ENCODE data around the gene COA5.

The COA5 gene

GRCh38 chr2:98643496-98644100 lies 35.3 kb upstream of the COA5 start:
- Histone ChIP-seq H3K9me3 (ENCODE audit: control insufficient read depth, low read length) (no peaks in the 10 kb centered on the region), H3K9ac (no peak overlapping the region), H3K27me3 (ENCODE audit: control insufficient read depth, insufficient read depth, low read length) (no peaks in the 10 kb centered on the region), H3K36me3 (ENCODE audit: control insufficient read depth, insufficient read depth, low read length) (no peaks in the 10 kb centered on the region), H2AFZ (no peak overlapping the region), H3K4me2 (ENCODE audit: low read length) (no peak overlapping the region), H3K79me2 (peaks cover 2% of the 10 kb centered on the region), H3K4me1 (no peaks in the 10 kb centered on the region), H3K27ac (no peak overlapping the region), H3K4me3 (ENCODE audit: low read depth, low read length) (no peak overlapping the region)
- no peak for TF ChIP-seq CTCF (IDR thresholded peaks at IDR 0.05)

- Histone ChIP-seq H3K27me3 (ENCODE audit: control insufficient read depth, insufficient read depth, low read length) (no peaks in the 10 kb centered on the region), H2AFZ (no peak overlapping the region), H3K36me3 (ENCODE audit: control insufficient read depth, insufficient read depth, low read length) (no peaks in the 10 kb centered on the region), H3K9me3 (ENCODE audit: control insufficient read depth, low read length) (no peaks in the 10 kb centered on the region), H3K4me3 (ENCODE audit: low read depth, low read length) (no peak overlapping the region), H3K27ac (no peak overlapping the region), H3K9ac (no peak overlapping the region), H3K4me2 (ENCODE audit: low read length) (no peak overlapping the region), H3K79me2 (peaks cover 2% of the 10 kb centered on the region), H3K4me1 (no peaks in the 10 kb centered on the region)
- no peak for TF ChIP-seq CTCF (IDR thresholded peaks at IDR 0.05)
These were observed 29.3 kb upstream of the COA5 start for GRCh38 chr2:98637401-98638147.

GRCh38 chr2:98634406-98635092 lies 26.2 kb upstream of the COA5 start:
- Histone ChIP-seq H3K79me2 (peaks cover 4% of the 10 kb centered on the region), H3K9me3 (ENCODE audit: control insufficient read depth, low read length) (no peaks in the 10 kb centered on the region), H3K4me2 (ENCODE audit: low read length) (no peak overlapping the region), H3K27ac (no peak overlapping the region), H3K9ac (no peak overlapping the region), H3K4me1 (no peaks in the 10 kb centered on the region), H3K4me3 (ENCODE audit: low read depth, low read length) (no peak overlapping the region), H2AFZ (no peak overlapping the region), H3K36me3 (ENCODE audit: control insufficient read depth, insufficient read depth, low read length) (no peaks in the 10 kb centered on the region), H3K27me3 (ENCODE audit: control insufficient read depth, insufficient read depth, low read length) (no peaks in the 10 kb centered on the region)
- no peak for TF ChIP-seq CTCF (IDR thresholded peaks at IDR 0.05)

GRCh38 chr2:98632351-98632750 lies 24.0 kb upstream of the COA5 start:
- Histone ChIP-seq H2AFZ (no peak overlapping the region), H3K27me3 (ENCODE audit: control insufficient read depth, insufficient read depth, low read length) (no peaks in the 10 kb centered on the region), H3K36me3 (ENCODE audit: control insufficient read depth, insufficient read depth, low read length) (no peaks in the 10 kb centered on the region), H3K4me1 (no peaks in the 10 kb centered on the region), H3K9me3 (ENCODE audit: control insufficient read depth, low read length) (no peaks in the 10 kb centered on the region), H3K9ac (no peak overlapping the region), H3K4me2 (ENCODE audit: low read length) (no peak overlapping the region), H3K4me3 (ENCODE audit: low read depth, low read length) (no peak overlapping the region), H3K27ac (no peak overlapping the region), H3K79me2 (peaks cover 4% of the 10 kb centered on the region)
- TF ChIP-seq CTCF (IDR thresholded peaks at IDR 0.05): no peak
